SK-N-MC (cell line): ENCODE data around the gene CCDC71L.

Experiments used
- DNase-seq: peaks from one replicate; pipeline ENCODE4 v3.0.0-alpha.2; 2011; ENCODE audit warnings: low read depth, low spot score
- H3K27ac ChIP-seq: fragments of 200-600 bp; sonication (generic); 2 replicates; pipeline ENCODE4 v1.5.1; 2016; ENCODE audit warnings: mixed run types
- H3K36me3 ChIP-seq: fragments of 200-600 bp; sonication (generic); 2 replicates; pipeline ENCODE4 v1.6.1; 2017; ENCODE audit warnings: antibody characterized with exemption, low read length, mixed read lengths; ENCODE audit not compliant: insufficient read depth
- H3K4me3 ChIP-seq: fragments of 200-600 bp; sonication (generic); 2 replicates; pipeline ENCODE4 v1.5.1; 2016
- H3K9ac ChIP-seq: fragments of 200-600 bp; sonication (generic); 2 replicates; pipeline ENCODE4 v1.8.0; 2017; ENCODE audit warnings: mixed run types, mixed read lengths; ENCODE audit not compliant: insufficient read length
- H3K9me3 ChIP-seq: fragments of 200-600 bp; sonication (generic); 2 replicates; pipeline ENCODE4 v1.6.1; 2017; ENCODE audit warnings: low read depth, mild to moderate bottlenecking, antibody characterized with exemption, low read length, moderate library complexity, mixed read lengths
- EZH2 ChIP-seq: fragments of 200-600 bp; sonication (generic); IDR thresholded peaks from one replicate; pipeline ENCODE4 v1.6.1; 2017; ENCODE audit warnings: antibody characterized with exemption
- FOXP2 ChIP-seq: optimal IDR thresholded peaks from 2 replicates; pipeline ENCODE3; 2011; ENCODE audit warnings: mild to moderate bottlenecking, moderate library complexity; ENCODE audit not compliant: insufficient read depth; ENCODE audit errors: extremely low read length, control extremely low read depth
- POLR2AphosphoS5 ChIP-seq: IDR thresholded peaks from 2 replicates; pipeline ENCODE4 v1.6.1; 2012; ENCODE audit warnings: mild to moderate bottlenecking, low read depth, low read length, borderline replicate concordance

Gene CCDC71L

GRCh38 chr7:106652909-106653308 is 8.0 kb downstream of the CCDC71L start:
- Histone ChIP-seq H3K9me3 (no peaks in the 10 kb centered on the region), H3K9ac (no peak overlapping the region), H3K4me3 (no peak overlapping the region), H3K27ac (no peak overlapping the region), H3K36me3 (no peaks in the 10 kb centered on the region)
- DNase-seq, result no peak
- TF ChIP-seq POLR2AphosphoS5 (no peak), FOXP2 (no peak)

- Histone ChIP-seq H3K9ac (no peak overlapping the region), H3K9me3 (no peaks in the 10 kb centered on the region), H3K36me3 (no peaks in the 10 kb centered on the region), H3K4me3 (no peak overlapping the region), H3K27ac (no peak overlapping the region)
- TF ChIP-seq EZH2 (no peak), FOXP2 (no peak), POLR2AphosphoS5 (no peak)
- DNase-seq, result no peak
Observed at GRCh38 chr7:106652092-106652491, 8.9 kb downstream of the CCDC71L start.

- no peak overlapping the region for H3K4me3 ChIP-seq
- H3K9me3 ChIP-seq, result no peaks in the 10 kb centered on the region
- H3K9ac ChIP-seq, result no peak overlapping the region
- TF ChIP-seq EZH2, result no peak
- no peaks in the 10 kb centered on the region for H3K36me3 ChIP-seq
- no peak for DNase-seq
- no peak overlapping the region for H3K27ac ChIP-seq
Observed at GRCh38 chr7:106646256-106646655, 14.7 kb downstream of the CCDC71L start.

- DNase-seq, result no peak
Observed at GRCh38 chr7:106644999-106645398, 16.0 kb downstream of the CCDC71L start.

GRCh38 chr7:106643216-106644000 is 17.6 kb downstream of the CCDC71L start:
- Histone ChIP-seq H3K36me3 (no peaks in the 10 kb centered on the region), H3K9me3 (no peaks in the 10 kb centered on the region), H3K9ac (no peak overlapping the region), H3K27ac (no peak overlapping the region), H3K4me3 (no peak overlapping the region)
- no peak for TF ChIP-seq POLR2AphosphoS5
- no peak for TF ChIP-seq FOXP2
- no peak for TF ChIP-seq EZH2
- no peak for DNase-seq

More at GRCh38 chr7:106644999-106645398, 16.0 kb downstream of the CCDC71L start:
- Histone ChIP-seq H3K9ac (no peak overlapping the region), H3K9me3 (no peaks in the 10 kb centered on the region), H3K27ac (no peak overlapping the region), H3K36me3 (no peaks in the 10 kb centered on the region), H3K4me3 (no peak overlapping the region)
- TF ChIP-seq EZH2, result no peak
- TF ChIP-seq POLR2AphosphoS5, result no peak
- TF ChIP-seq FOXP2, result no peak

- Histone ChIP-seq H3K9me3 (no peaks in the 10 kb centered on the region), H3K4me3 (no peak overlapping the region), H3K27ac (no peak overlapping the region), H3K36me3 (no peaks in the 10 kb centered on the region), H3K9ac (no peak overlapping the region)
- DNase-seq, result no peak
- no peak for TF ChIP-seq FOXP2
- no peak for TF ChIP-seq POLR2AphosphoS5
- no peak for TF ChIP-seq EZH2
Observed at GRCh38 chr7:106641416-106641815, 19.5 kb downstream of the CCDC71L start.

GRCh38 chr7:106640368-106641141 is 20.4 kb downstream of the CCDC71L start:
- no peak overlapping the region for H3K4me3 ChIP-seq
- no peak overlapping the region for H3K9ac ChIP-seq
- no peak for DNase-seq
- TF ChIP-seq FOXP2 (no peak), EZH2 (no peak), POLR2AphosphoS5 (no peak)
- H3K36me3 ChIP-seq, result no peaks in the 10 kb centered on the region
- no peaks in the 10 kb centered on the region for H3K9me3 ChIP-seq
- H3K27ac ChIP-seq, result no peak overlapping the region

- Histone ChIP-seq H3K27ac (no peak overlapping the region), H3K36me3 (no peaks in the 10 kb centered on the region), H3K9ac (no peak overlapping the region), H3K9me3 (no peaks in the 10 kb centered on the region), H3K4me3 (no peak overlapping the region)
- TF ChIP-seq FOXP2 (no peak), EZH2 (no peak), POLR2AphosphoS5 (no peak)
- no peak for DNase-seq
Observed at GRCh38 chr7:106639476-106640334, 21.3 kb downstream of the CCDC71L start.
